Transverse colon (tissue), 4 donors: ENCODE data around the gene EXD2. TPM values are rescaled to one million over a fixed set of nuclear protein-coding genes. Genes with fewer than 3 reads are reported as not detected.

Experiments used
- DNase-seq: peaks from one replicate; pipeline ENCODE4 v3.0.0-alpha.2; 2019
- H3K27ac ChIP-seq, 4 donors: fragments of 200-600 bp; sonication (generic); 2 replicates each; pipeline ENCODE4 v1.5.1; 2016 to 2018; ENCODE audit warnings: inconsistent platforms in 4 of 4
- H3K27me3 ChIP-seq: fragments of 200-600 bp; sonication (generic); 2 replicates; pipeline ENCODE4 v1.5.1; 2017; ENCODE audit warnings: inconsistent platforms
- H3K36me3 ChIP-seq, 4 donors: fragments of 200-600 bp; sonication (generic); 2 replicates each; pipeline ENCODE4 v1.5.1; 2017 to 2019; ENCODE audit warnings: inconsistent platforms in 4 of 4
- H3K4me1 ChIP-seq, 4 donors: fragments of 200-600 bp; sonication (generic); 2 replicates each; pipeline ENCODE4 v1.5.1; 2017 to 2020; ENCODE audit warnings: inconsistent platforms in 4 of 4
- H3K4me3 ChIP-seq, 4 donors: fragments of 200-600 bp; sonication (generic); 1 replicate in 1 of 4; 2 replicates in 3 of 4; pipeline versions ENCODE4 v1.5.1 to v1.6.1; 2017 to 2019; ENCODE audit warnings: inconsistent platforms in 4 of 4
- H3K9me3 ChIP-seq, 2 donors: fragments of 200-600 bp; sonication (generic); 2 replicates each; pipeline ENCODE4 v1.5.1; 2017 to 2019; ENCODE audit warnings: inconsistent platforms in 2 of 2
- EP300 ChIP-seq: sonication (generic); formaldehyde crosslinking; IDR thresholded peaks from one replicate; pipeline ENCODE4 v1.6.1; 2017; ENCODE audit warnings: antibody characterized with exemption, low read depth
- POLR2A ChIP-seq: fragments of 450-650 bp; IDR thresholded peaks from one replicate; pipeline ENCODE4 v1.6.1; 2016; ENCODE audit warnings: antibody characterized with exemption, mild to moderate bottlenecking, moderate library complexity
- WGBS, 2 donors: methylation state at CpG; one replicate each; pipeline ENCODE4 v1.1.5; 2018; ENCODE audit warnings: low coverage in 1 of 2; 5-methylcytosine and 5-hydroxymethylcytosine counted together
- in situ Hi-C, 4 donors: fragments of 200-750 bp; cut with MboI; loops; one replicate each; pipeline versions ENCODE4 v1.15.0 to v1.15.1; 2017; ENCODE audit warnings: low sequenced_read_pairs in 3 of 4, low pct_ligation_motif_present in 1 of 4, low pct_unique_long_range_greater_than_20kb in 1 of 4
- intact Hi-C: fragments of 100-400 bp; cut with DNase I; formaldehyde crosslinking; loops from one replicate; pipeline ENCODE4 v1.15.1; 2023; ENCODE audit warnings: low total_unique reads
- total RNA-seq, 4 donors: library from RNA; depleted of rRNA; stranded (reverse); fragments of >200 nt; gene quantifications; one replicate each; pipeline ENCODE4 v1.1.0, GENCODE V29; 2016
- TF ChIP-seq, protein P1 (sequence below), 5 experiments: fragments of 200-600 bp in 3 of 5; fragments of 450-650 bp in 2 of 5; sonication (generic) in 3 of 5; IDR thresholded peaks; 1 replicate in 2 of 5; 2 replicates in 3 of 5; pipeline ENCODE4 v1.5.1; 2016 to 2017; ENCODE audit warnings: antibody characterized with exemption in 5 of 5, inconsistent platforms in 3 of 5, mild to moderate bottlenecking in 2 of 5, moderate library complexity in 1 of 5

Gene EXD2
- total RNA-seq, 4 donors from 2014 or later = 16.5 to 33.8 (median 22.8) TPM

DNA sequence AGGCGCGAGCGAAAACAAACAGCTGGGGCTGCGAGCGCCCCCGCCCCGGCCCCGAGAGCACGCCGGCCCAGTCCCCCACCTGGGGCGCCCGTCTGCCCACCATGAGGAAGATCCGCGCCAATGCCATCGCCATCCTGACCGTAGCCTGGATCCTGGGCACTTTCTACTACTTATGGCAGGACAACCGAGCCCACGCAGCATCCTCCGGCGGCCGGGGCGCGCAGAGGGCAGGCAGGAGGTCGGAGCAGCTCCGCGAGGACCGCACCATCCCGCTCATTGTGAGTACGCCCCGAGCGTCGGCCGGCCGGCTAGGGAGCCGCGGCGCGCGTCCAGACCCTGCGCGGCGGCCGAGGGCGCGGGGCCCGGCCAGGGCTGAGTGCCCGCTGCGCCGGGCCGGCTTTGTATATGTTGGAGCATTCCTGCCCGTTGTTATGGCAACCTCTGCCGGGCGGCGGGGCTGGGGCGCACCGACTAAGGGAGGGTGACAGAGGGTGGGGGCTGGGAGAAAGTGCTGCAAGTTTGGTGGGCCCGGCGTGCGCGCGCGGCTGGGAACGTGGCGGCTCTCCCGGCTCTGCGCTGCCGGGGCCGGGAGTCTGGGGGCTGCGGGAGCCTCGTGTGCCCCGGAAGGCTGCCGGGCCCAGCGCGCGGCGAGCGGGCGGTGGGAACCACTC, 69.0 kb downstream of the EXD2 start:
- DNase-seq = no peak
- H3K9me3 ChIP-seq = no peaks in the 10 kb centered on the region
- H3K4me3 ChIP-seq = peak overlapping the region; percentile 31 to 57 (median 46)
- peaks cover 76% of the 10 kb centered on the region for H3K27me3 ChIP-seq
- 2% methylated on average over 40 of the region's 78 CpGs; no CpG with 5 or more reads in 1 of the 2 donors for WGBS, 2 donors
- no peaks in the 10 kb centered on the region for H3K36me3 ChIP-seq
- TF ChIP-seq EP300 = no peak
- TF ChIP-seq, protein P1, sequence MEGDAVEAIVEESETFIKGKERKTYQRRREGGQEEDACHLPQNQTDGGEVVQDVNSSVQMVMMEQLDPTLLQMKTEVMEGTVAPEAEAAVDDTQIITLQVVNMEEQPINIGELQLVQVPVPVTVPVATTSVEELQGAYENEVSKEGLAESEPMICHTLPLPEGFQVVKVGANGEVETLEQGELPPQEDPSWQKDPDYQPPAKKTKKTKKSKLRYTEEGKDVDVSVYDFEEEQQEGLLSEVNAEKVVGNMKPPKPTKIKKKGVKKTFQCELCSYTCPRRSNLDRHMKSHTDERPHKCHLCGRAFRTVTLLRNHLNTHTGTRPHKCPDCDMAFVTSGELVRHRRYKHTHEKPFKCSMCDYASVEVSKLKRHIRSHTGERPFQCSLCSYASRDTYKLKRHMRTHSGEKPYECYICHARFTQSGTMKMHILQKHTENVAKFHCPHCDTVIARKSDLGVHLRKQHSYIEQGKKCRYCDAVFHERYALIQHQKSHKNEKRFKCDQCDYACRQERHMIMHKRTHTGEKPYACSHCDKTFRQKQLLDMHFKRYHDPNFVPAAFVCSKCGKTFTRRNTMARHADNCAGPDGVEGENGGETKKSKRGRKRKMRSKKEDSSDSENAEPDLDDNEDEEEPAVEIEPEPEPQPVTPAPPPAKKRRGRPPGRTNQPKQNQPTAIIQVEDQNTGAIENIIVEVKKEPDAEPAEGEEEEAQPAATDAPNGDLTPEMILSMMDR (IDR thresholded peaks at IDR 0.05) = no peak
- TF ChIP-seq POLR2A = no peak
- peaks cover 6 to 32% (median 26%) of the 10 kb centered on the region in 4 donors for H3K4me1 ChIP-seq
- in situ Hi-C loops = no loop called here
- H3K27ac ChIP-seq = peak overlapping the region in 2 of 4 donors; percentile 4 to 21
- intact Hi-C loops = no loop called here

DNA sequence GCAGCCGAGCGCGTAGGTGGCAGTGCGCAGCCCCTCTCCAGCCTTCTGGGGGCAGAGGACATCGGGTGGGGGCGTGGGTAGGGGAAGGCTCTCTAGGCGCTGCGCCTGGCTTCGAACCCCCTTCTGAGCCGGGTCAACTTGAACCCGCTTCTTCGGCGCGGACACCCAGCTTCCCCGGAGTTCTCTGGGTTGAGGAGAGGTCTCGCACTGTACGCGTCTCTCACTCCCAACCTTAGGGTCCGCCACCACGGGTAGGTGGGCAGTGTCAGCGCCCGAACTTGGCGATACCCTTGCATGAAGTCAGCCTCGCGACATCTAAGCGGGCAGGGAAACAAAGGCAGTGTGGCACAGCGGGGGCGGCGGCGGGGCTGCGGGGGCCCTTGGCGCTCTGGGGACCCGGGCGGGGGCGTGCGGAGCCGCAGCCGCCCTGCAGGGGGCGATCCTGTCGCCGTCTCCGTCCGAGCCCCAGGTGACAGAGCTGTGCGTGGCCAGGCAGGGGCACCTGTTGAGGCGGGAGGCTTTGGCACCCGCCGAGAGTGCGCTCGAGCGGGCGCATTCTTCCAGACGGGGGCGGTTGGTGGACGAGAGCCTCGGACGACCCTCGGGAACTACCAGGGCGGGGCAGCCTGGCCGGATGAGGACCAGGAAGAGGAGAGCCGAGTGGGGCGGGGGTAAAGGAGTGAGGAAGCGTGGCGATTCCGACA, 69.7 kb downstream of the EXD2 start:
- Histone ChIP-seq H3K27me3 (peaks cover 76% of the 10 kb centered on the region), H3K4me3 (peak overlapping the region; percentile 13 to 57 (median 46)), H3K9me3 (no peaks in the 10 kb centered on the region), H3K36me3 (no peaks in the 10 kb centered on the region), H3K4me1 (peaks cover 6 to 32% (median 26%) of the 10 kb centered on the region in 4 donors), H3K27ac (peak overlapping the region; percentile 4 to 26 (median 22))
- 2% methylated on average over 49 of the region's 64 CpGs; no CpG with 5 or more reads in 1 of the 2 donors for WGBS, 2 donors
- intact Hi-C loops (no loop called here), in situ Hi-C loops (no loop called here)
- TF ChIP-seq, protein P1 (IDR thresholded peaks at IDR 0.05) = peak; percentile 35 to 73 (median 60)
- TF ChIP-seq POLR2A = no peak
- peak; percentile 39 for DNase-seq

DNA sequence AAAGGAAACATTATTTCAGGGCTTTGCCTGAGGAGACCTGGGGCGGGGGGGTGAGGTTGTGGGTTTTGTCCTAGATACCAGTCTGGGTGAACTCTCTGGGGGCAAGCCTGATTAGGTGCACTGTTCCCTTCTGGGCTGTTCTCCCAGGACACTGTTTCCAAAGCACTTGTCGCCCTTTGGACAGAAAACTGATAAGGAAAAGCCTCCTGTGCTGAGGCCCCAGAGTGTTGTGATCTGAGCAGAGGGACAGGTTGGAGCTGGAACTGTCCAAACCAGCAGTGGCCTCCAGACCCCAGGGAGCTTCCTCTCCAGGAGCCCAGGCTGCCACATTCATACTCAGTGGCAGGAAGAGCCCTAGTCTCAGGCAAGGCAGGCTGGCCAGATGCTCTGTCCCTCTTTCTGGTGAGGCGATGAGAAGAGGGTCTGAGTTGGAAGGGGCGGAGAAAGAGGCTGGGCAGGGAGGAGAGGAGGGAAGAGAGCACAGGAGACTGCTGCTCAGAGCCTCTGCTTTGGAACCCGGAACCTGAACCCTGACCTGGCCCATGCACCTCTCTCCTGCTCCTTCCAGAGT, 70.5 kb downstream of the EXD2 start:
- H3K4me1 ChIP-seq = peaks cover 6 to 32% (median 26%) of the 10 kb centered on the region in 4 donors
- peak overlapping the region in 2 of 4 donors; percentile 21 to 26 for H3K27ac ChIP-seq
- intact Hi-C loops (no loop called here), in situ Hi-C loops (no loop called here)
- WGBS, 2 donors = 21% methylated on average over 5 of the region's 5 CpGs; no CpG with 5 or more reads in 1 of the 2 donors
- no peak for TF ChIP-seq POLR2A
- H3K27me3 ChIP-seq = peaks cover 73% of the 10 kb centered on the region
- no peaks in the 10 kb centered on the region for H3K9me3 ChIP-seq
- H3K36me3 ChIP-seq = no peaks in the 10 kb centered on the region
- no peak for DNase-seq
- peak overlapping the region in 2 of 4 donors; percentile 49 to 57 for H3K4me3 ChIP-seq

DNA sequence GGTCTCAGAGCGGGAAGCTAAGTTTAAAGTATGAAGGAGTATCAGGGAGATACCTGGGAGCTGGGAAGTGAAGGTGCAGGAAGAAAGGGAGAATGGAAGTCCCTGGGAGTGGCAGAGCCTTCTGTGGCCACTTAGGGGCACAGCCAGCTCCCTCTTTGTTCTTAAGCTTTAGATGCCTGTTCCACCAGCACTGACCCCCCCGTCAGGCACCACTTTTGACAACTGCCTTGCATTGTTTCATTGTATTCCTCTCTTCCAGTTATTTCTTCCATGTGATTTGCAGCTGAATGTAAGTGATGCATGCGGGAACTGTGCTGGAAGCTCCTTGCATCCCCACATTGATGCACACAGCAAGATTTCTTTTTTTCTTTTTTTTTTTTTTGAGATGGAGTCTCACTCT, 71.2 kb downstream of the EXD2 start:
- Histone ChIP-seq H3K4me1 (peaks cover 6 to 32% (median 26%) of the 10 kb centered on the region in 4 donors), H3K27me3 (peaks cover 67% of the 10 kb centered on the region), H3K27ac (peak overlapping the region in 1 of 4 donors; percentile 5), H3K9me3 (no peaks in the 10 kb centered on the region), H3K36me3 (no peaks in the 10 kb centered on the region), H3K4me3 (no peak overlapping the region)
- TF ChIP-seq POLR2A (no peak), EP300 (no peak)
- TF ChIP-seq, protein P1 (IDR thresholded peaks at IDR 0.05) = no peak
- 75 to 81% methylated on average over 2 to 3 of the region's 3 CpGs for WGBS, 2 donors
- in situ Hi-C loops (no loop called here), intact Hi-C loops (no loop called here)
- no peak for DNase-seq
